Activated naive CD8-positive, alpha-beta T cell treated with anti-CD3 and anti-CD28 coated beads, Interleukin-2, amount 50 U/mL, for 24 hours (primary cell): ENCODE results near the gene DEAF1.

Experiments used
- ATAC-seq: fragments of 150-1000 bp; cut with Tn5 transposase; one replicate; pipeline ENCODE4 v1.10.0; 2021
- DNase-seq: peaks from one replicate; pipeline ENCODE4 v3.0.0; 2021
- H3K27ac Mint-ChIP-seq: one replicate; pipeline ENCODE4 v1.8.0; 2021; ENCODE audit warnings: mild to moderate bottlenecking, mixed read lengths
- H3K27me3 Mint-ChIP-seq: one replicate; pipeline ENCODE4 v1.8.0; 2021; ENCODE audit warnings: mixed read lengths
- H3K36me3 Mint-ChIP-seq: one replicate; pipeline ENCODE4 v1.8.0; 2021; ENCODE audit warnings: low read depth, mixed read lengths
- H3K4me1 Mint-ChIP-seq: one replicate; pipeline ENCODE4 v1.8.0; 2021; ENCODE audit warnings: mixed read lengths
- H3K4me3 Mint-ChIP-seq: one replicate; pipeline ENCODE4 v1.8.0; 2021; ENCODE audit warnings: mild to moderate bottlenecking, moderate library complexity, mixed read lengths
- H3K9me3 Mint-ChIP-seq: one replicate; pipeline ENCODE4 v1.8.0; 2021; ENCODE audit warnings: mixed read lengths

Gene DEAF1

DNA sequence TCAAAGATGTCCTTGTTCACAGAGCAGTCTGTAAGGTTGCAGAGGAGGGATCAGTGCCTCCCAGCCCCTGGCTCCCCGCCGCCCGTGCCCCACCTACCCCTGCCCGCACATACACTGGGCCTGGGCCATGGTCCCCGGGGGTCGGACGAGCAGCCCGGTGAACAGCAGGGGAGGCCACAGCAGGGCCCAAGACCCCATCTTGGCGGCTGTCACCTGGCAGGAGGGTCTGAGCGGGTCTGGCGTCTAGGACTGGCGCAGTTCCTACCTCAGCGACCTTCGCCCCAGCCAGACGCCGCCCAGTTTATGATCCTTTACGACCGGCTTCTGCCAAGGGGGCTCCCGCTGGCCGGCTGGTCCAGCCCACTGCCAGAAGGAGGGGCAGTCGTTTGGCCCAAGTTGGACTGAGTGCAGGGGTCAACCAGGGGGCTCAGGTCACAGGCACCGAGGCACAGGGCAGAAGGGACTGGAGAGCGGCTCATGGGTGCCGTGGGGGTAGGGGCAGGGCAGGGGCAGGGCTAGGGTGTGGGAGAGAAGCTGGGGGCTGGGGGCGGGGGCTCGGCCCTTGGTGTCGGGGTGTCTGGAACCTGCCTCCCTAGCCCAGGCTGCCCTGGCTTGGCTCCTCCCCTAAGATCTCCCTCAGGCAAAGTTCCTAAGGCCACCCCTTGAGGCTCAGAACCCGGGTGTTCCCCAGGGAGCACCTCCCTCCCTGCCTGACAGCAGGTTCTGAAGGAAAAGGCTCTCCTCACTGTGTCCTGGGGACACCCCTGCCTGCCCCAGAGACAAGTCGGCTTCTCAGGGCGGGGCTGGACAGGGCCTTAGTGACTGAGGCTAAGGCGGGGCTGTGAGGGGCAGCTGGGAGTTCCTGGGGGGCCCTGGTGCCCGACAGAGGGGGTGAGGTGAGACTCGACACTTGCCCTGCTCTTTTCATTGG lies 70.1 kb downstream of the DEAF1 start, which contains the start of gene CDHR5:
TSS of gene CDHR5 (minus strand) at position 251 of the 931 bp plus-strand sequence. CDS start at position 198, 53 bp downstream.
- ATAC-seq (no peak), DNase-seq (no peak)
- H3K4me1 Mint-ChIP-seq = peaks cover 21% of the 10 kb centered on the region
- H3K27ac Mint-ChIP-seq = no peak within 1 kb of the TSS
- H3K27me3 Mint-ChIP-seq = peaks cover 13% of the 10 kb centered on the region
- H3K4me3 Mint-ChIP-seq = no peak within 1 kb of the TSS
- H3K36me3 Mint-ChIP-seq = peaks cover 2% of the 10 kb centered on the region
- no peaks in the 10 kb centered on the region for H3K9me3 Mint-ChIP-seq

GRCh38 chr11:623999-624704 lies 70.9 kb downstream of the DEAF1 start:
- no peak overlapping the region for H3K4me3 Mint-ChIP-seq
- ATAC-seq = no peak
- H3K9me3 Mint-ChIP-seq = no peaks in the 10 kb centered on the region
- H3K4me1 Mint-ChIP-seq = peaks cover 15% of the 10 kb centered on the region
- peaks cover 2% of the 10 kb centered on the region for H3K36me3 Mint-ChIP-seq
- no peak overlapping the region for H3K27ac Mint-ChIP-seq
- DNase-seq = no peak
- peaks cover 13% of the 10 kb centered on the region for H3K27me3 Mint-ChIP-seq

DNA sequence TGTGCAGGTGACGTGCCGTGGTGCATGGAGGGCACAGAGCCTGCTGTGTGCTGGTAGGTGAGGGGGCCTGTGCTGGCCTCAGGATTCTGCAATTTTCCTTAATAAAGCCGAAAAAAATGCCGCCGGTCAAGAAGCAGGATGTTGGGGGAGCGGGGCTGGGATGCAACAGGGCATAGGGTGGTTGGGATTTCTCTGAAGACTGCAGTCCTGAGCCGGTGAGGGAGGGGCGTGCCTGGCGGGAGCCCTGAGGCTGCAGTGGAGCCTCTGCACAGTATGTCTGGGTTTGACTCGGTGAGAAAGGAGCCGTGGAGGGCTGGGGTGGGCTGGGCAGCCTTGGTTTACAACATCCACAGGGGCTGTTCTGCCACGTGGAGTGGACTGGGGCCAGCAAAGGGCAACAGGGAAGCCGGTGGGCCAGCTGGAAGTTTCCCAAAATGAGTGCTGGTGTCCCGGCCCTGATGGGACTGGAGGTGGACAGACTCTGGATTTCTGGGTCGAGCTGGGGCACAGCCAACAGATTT lies 71.6 kb downstream of the DEAF1 start:
- Mint-ChIP-seq H3K4me1 (peaks cover 8% of the 10 kb centered on the region), H3K27me3 (peaks cover 10% of the 10 kb centered on the region), H3K27ac (no peak overlapping the region), H3K4me3 (no peak overlapping the region), H3K9me3 (no peaks in the 10 kb centered on the region), H3K36me3 (peaks cover under 1% of the 10 kb centered on the region)
- ATAC-seq (no peak), DNase-seq (no peak)

GRCh38 chr11:621838-622237 lies 73.2 kb downstream of the DEAF1 start:
- DNase-seq = no peak
- Mint-ChIP-seq H3K27ac (no peak overlapping the region), H3K36me3 (no peaks in the 10 kb centered on the region), H3K4me3 (no peak overlapping the region), H3K9me3 (no peaks in the 10 kb centered on the region), H3K4me1 (no peaks in the 10 kb centered on the region), H3K27me3 (no peaks in the 10 kb centered on the region)
- ATAC-seq = no peak

- DNase-seq (no peak), ATAC-seq (no peak)
- no peaks in the 10 kb centered on the region for H3K9me3 Mint-ChIP-seq
- H3K4me3 Mint-ChIP-seq = no peak overlapping the region
- H3K36me3 Mint-ChIP-seq = no peaks in the 10 kb centered on the region
- no peak overlapping the region for H3K27ac Mint-ChIP-seq
- peaks cover 5% of the 10 kb centered on the region for H3K4me1 Mint-ChIP-seq
- no peaks in the 10 kb centered on the region for H3K27me3 Mint-ChIP-seq
Measured at GRCh38 chr11:620935-621814, 73.8 kb downstream of the DEAF1 start.

DNA sequence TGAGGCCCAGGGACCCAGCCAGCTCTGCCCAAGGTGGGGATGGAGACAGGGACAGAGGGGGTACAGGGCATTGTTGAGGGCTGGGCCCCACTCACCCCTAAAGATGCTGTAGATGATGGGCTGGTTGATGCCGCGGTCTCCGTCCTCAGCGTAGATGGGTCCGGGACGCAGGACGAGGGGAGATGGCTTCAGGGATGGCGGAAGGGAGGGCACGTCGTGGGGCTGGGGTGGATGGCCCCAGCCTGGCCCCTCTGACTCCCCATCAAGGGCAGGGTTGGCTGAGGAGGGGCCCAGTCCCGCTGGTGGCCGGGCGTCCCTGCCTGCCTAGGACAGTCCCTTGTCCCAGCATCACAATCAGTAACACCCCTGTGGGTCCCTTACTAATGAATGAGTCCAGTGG lies 74.8 kb downstream of the DEAF1 start:
- H3K27ac Mint-ChIP-seq = no peak overlapping the region
- ATAC-seq = no peak

DNA sequence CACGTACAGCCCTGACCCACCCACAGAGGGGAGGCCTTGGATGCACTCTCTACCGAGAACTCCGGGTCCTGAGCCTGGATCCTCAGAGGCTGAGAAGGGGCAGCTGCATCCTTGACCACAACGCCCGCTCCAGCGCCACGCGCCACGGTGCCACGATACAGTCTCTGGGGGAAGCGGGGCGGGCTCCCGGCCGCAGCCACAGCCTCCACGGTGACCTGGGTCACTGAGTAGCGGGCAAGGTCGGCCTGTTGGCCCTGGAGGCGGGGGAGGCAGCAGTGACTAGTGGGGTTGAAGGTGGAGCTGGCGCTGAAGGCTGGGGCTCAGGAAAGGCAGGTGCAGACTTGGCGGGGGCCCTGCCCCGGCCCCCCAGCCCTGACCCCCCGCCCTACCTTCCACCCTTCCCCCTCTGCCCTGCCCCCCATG lies 75.4 kb downstream of the DEAF1 start:
- no peaks in the 10 kb centered on the region for H3K27me3 Mint-ChIP-seq
- no peak overlapping the region for H3K27ac Mint-ChIP-seq
- H3K4me3 Mint-ChIP-seq = no peak overlapping the region
- no peaks in the 10 kb centered on the region for H3K9me3 Mint-ChIP-seq
- H3K4me1 Mint-ChIP-seq = peaks cover 12% of the 10 kb centered on the region
- ATAC-seq = no peak
- no peak for DNase-seq
- H3K36me3 Mint-ChIP-seq = no peaks in the 10 kb centered on the region

More for the DNA sequence above, 74.8 kb downstream of the DEAF1 start:
- Mint-ChIP-seq H3K4me1 (peaks cover 11% of the 10 kb centered on the region), H3K4me3 (no peak overlapping the region), H3K9me3 (no peaks in the 10 kb centered on the region), H3K27me3 (no peaks in the 10 kb centered on the region), H3K36me3 (no peaks in the 10 kb centered on the region)
- DNase-seq = no peak

DNA sequence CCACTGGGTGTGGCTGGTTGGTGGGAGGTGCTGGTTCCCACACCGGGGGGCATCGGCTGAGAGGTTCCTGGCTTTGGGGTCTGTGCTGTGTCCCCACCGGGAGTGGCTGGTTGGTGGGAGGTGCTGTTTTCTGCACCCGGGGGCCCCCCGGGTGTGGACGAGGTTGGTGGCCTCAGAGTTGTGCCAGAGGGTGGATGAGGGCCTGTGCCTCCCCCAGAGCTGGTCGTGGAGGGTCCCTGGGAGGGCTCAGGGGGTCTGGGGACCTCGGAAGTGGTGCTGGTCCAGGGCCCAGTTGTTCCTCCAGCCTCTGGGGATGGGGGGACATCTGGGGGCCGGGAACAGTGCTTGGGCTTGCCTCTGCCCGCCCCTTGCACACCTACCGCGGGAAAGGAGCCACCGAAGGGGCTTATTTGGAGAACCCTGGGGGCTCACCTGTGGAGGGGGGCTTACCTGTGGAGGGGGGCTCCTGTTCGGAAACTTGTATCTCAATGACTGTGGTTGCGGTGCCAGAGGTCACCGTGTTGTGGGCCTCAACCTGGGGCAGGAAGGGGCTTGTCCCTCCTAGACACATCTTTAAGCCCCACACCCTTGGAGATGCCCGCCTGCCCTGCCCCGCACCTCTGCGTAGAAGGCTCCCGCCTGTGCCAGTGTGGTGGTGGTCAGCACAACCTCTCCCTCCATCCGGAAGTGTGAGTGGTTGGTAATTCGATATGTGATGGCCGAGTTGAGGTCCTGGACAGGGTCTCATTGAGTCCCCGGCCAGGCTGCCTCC lies 76.0 kb downstream of the DEAF1 start:
- H3K36me3 Mint-ChIP-seq = peaks cover 5% of the 10 kb centered on the region
- no peak for ATAC-seq
- peaks cover 18% of the 10 kb centered on the region for H3K4me1 Mint-ChIP-seq
- no peak overlapping the region for H3K27ac Mint-ChIP-seq
- DNase-seq = no peak
- H3K27me3 Mint-ChIP-seq = no peaks in the 10 kb centered on the region
- no peaks in the 10 kb centered on the region for H3K9me3 Mint-ChIP-seq
- no peak overlapping the region for H3K4me3 Mint-ChIP-seq

GRCh38 chr11:617912-618682 lies 76.9 kb downstream of the DEAF1 start:
- ATAC-seq (no peak), DNase-seq (no peak)
- Mint-ChIP-seq H3K27ac (no peak overlapping the region), H3K9me3 (no peaks in the 10 kb centered on the region), H3K4me1 (peaks cover 19% of the 10 kb centered on the region), H3K27me3 (no peaks in the 10 kb centered on the region), H3K4me3 (no peak overlapping the region), H3K36me3 (peaks cover 5% of the 10 kb centered on the region)

- Mint-ChIP-seq H3K36me3 (peaks cover 7% of the 10 kb centered on the region), H3K27ac (no peak overlapping the region), H3K9me3 (no peaks in the 10 kb centered on the region), H3K4me1 (peaks cover 19% of the 10 kb centered on the region), H3K27me3 (no peaks in the 10 kb centered on the region), H3K4me3 (no peak overlapping the region)
- no peak for ATAC-seq
- no peak for DNase-seq
Measured at GRCh38 chr11:617199-617911, 77.7 kb downstream of the DEAF1 start.

DNA sequence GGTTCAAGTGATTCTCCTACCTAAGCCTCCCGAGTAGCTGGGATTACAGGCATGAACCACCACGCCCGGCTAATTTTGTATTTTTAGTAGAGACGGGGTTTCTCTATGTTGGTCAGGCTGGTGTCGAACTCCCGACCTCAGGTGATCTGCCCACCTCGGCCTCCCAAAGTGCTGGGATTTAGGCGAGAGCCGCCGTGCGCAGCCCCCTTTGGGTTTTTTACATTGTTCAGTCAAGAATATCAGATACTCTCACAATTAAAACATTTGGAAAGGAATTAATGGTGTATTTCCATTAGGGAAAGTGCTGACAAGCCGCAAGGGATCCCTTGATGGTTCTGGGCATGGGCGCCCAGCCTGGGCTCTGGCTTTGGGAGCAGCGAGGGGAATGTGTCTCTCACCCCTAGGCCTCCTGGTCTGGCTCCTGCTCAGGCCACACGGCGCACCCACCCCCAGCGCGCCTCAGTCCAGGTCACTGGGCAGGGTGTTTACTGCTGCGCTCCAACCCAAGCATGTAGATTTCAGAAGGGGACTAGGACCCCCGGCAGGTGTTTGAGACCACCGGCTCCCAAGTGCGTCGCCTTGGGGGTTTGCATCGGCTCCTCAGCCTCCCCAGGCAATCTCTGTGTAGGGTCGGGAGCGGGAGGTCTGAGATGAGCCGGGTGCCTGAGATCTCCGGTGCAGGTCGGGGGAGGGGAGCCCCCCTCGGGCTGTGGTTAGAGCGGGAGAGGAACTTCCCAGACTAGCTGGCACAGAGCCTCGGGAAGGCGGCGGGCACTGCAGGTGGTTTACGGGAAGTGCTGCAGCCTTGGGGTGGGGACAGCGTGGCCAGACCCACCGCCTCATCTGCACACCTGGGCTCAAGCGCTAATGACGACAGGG lies 78.5 kb downstream of the DEAF1 start:
- Mint-ChIP-seq H3K9me3 (no peaks in the 10 kb centered on the region), H3K4me1 (peaks cover 19% of the 10 kb centered on the region), H3K4me3 (peak overlapping the region; percentile 84), H3K27me3 (no peaks in the 10 kb centered on the region), H3K27ac (peak overlapping the region; percentile 46), H3K36me3 (peaks cover 12% of the 10 kb centered on the region)
- ATAC-seq (no peak), DNase-seq (no peak)
